Measurements from ENCODE around the gene AKAP6. TPM values are rescaled to one million over a fixed set of nuclear protein-coding genes. Genes with fewer than 3 reads are reported as not detected.

Gene AKAP6
- total RNA-seq, 3 donors from 2014 or later: 1.1 to 9.1 (median 4.6) TPM

DNA sequence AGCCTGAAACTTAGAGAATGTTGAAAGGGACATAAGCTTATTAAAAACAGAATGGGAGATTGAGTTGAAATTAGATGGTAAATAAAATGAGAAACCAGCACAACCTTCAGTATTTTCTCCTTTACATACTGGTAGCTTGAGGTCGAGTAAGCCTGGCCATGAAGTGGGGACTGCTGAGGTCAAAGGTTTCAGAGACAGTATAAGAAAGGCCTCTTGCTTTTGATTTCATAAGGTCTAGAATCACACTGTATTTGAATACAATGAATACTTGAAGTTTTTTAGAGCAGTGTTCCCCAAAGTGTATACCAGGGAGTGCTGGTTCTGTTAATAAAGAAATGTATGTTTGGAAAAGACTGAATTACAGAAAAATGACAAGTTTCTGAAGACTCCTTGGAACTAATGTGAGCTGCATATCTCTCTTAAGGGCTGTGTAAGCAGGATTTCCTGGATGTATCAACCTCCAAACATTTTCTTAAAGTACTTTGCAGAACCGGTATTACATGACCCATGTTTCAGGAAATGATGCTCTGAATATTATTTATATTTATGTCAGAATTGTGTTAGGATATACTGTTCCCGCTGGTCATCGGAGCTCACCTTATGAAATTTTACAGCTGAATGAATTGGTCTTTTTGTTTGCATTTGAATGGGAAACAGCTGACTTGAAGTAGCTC lies 85.0 kb downstream of the AKAP6 start:
- intact Hi-C loops (cut with DNase I; ENCODE audit: low total_unique reads): no loop called here
- Histone ChIP-seq H3K36me3 (no peaks in the 10 kb centered on the region), H3K27me3 (no peaks in the 10 kb centered on the region), H3K4me3 (no peak overlapping the region), H3K9me3 (no peaks in the 10 kb centered on the region), H3K27ac (peak overlapping the region in 1 of 2 donors; percentile 33), H3K4me1 (no peaks in the 10 kb centered on the region)
- TF ChIP-seq POLR2A (IDR thresholded peaks at IDR 0.05) (no peak), POLR2AphosphoS5 (IDR thresholded peaks at IDR 0.05) (no peak)
- TF ChIP-seq, protein P1, sequence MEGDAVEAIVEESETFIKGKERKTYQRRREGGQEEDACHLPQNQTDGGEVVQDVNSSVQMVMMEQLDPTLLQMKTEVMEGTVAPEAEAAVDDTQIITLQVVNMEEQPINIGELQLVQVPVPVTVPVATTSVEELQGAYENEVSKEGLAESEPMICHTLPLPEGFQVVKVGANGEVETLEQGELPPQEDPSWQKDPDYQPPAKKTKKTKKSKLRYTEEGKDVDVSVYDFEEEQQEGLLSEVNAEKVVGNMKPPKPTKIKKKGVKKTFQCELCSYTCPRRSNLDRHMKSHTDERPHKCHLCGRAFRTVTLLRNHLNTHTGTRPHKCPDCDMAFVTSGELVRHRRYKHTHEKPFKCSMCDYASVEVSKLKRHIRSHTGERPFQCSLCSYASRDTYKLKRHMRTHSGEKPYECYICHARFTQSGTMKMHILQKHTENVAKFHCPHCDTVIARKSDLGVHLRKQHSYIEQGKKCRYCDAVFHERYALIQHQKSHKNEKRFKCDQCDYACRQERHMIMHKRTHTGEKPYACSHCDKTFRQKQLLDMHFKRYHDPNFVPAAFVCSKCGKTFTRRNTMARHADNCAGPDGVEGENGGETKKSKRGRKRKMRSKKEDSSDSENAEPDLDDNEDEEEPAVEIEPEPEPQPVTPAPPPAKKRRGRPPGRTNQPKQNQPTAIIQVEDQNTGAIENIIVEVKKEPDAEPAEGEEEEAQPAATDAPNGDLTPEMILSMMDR (IDR thresholded peaks at IDR 0.05): no peak
- no peak for DNase-seq (ENCODE audit: low spot score in 2 of 2)

DNA sequence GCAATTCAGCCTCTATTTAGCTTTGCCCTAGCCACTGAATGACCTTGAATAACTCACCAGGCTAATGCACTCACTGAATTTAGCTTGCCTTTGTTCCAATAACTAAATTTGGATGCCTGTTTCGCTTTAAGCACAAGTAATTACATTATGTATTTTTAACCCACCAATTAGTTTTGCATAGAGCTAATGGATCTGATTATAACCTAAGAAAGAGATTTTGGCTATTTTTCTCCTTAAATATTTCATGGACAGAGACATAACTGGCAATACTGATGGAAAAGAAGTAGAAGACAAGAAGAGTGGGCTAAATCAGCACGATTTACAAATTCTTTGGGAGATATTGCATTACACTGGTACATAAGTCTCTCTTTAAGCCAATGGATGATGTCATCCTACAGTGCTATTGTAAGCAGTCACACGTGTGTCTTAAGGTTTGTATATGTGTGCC lies 85.7 kb downstream of the AKAP6 start:
- TF ChIP-seq POLR2A (IDR thresholded peaks at IDR 0.05) (no peak), POLR2AphosphoS5 (IDR thresholded peaks at IDR 0.05) (no peak)
- TF ChIP-seq, protein P1 (IDR thresholded peaks at IDR 0.05): no peak
- Histone ChIP-seq H3K4me1 (no peaks in the 10 kb centered on the region), H3K27ac (peak overlapping the region; percentile 19 to 33)

DNA sequence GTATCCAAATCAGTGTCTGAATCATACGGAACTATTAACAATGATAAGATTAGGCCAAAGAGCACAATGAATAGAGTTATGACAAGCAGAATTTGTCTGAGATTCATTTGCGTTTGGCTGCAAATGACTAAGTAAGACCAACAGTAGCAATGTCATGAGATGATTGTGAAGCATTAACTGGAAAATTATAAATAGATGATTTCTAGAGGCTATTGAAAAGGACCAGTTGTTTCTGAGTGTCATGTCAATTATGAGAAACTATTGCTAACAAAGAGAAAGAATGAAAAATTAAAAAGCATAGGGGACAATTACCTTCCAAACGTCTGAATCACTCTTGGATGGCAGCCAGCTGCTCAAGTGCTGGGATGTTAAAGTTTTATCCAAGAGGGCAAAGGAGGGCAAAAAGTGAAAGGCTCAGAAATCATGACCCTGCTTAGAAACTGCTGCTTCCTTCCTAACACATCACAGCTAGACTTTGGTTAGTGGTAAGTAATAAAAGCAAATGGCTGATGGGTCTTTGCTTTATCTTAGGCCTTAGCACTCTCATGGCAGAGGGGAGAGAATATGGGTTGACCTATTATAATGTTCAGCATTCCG lies 89.0 kb downstream of the AKAP6 start:
- intact Hi-C loops (cut with DNase I; ENCODE audit: low total_unique reads): no loop called here
- no peak for TF ChIP-seq POLR2AphosphoS5 (IDR thresholded peaks at IDR 0.05)
- TF ChIP-seq POLR2A (IDR thresholded peaks at IDR 0.05): no peak
- TF ChIP-seq, protein P1 (IDR thresholded peaks at IDR 0.05): no peak
- H3K4me1 ChIP-seq: no peaks in the 10 kb centered on the region
- no peak overlapping the region for H3K27ac ChIP-seq
- no peaks in the 10 kb centered on the region for H3K27me3 ChIP-seq
- H3K36me3 ChIP-seq: no peaks in the 10 kb centered on the region
- H3K9me3 ChIP-seq: no peaks in the 10 kb centered on the region
- peak in 1 of 2 donors; percentile 23 for DNase-seq (ENCODE audit: low spot score in 2 of 2)
- H3K4me3 ChIP-seq: no peak overlapping the region

More for the DNA sequence above, 85.7 kb downstream of the AKAP6 start:
- DNase-seq (ENCODE audit: low spot score in 2 of 2): no peak
- H3K4me3 ChIP-seq: no peak overlapping the region
- intact Hi-C loops (cut with DNase I; ENCODE audit: low total_unique reads): no loop called here
- no peaks in the 10 kb centered on the region for H3K36me3 ChIP-seq
- no peaks in the 10 kb centered on the region for H3K9me3 ChIP-seq
- H3K27me3 ChIP-seq: no peaks in the 10 kb centered on the region

DNA sequence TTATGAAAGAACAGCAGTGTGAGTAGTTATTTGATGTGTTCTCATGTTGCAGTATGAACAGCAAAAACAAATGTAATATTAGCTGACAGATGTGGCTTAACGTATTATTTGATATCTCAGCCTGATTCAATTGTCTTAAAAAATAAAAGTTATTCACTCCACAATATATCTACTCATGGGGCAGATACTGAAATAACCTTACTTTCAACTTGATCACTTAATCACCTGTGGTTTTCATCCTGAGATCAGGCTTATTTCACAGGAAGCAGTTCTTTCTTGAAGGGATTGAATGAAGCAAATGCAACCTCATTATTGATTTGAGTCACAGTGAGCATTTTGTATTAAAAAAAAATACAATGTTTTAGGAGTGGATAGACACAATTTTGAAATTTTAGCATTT lies 90.3 kb downstream of the AKAP6 start:
- Histone ChIP-seq H3K9me3 (no peaks in the 10 kb centered on the region), H3K36me3 (no peaks in the 10 kb centered on the region), H3K4me3 (no peak overlapping the region), H3K4me1 (no peaks in the 10 kb centered on the region), H3K27me3 (no peaks in the 10 kb centered on the region), H3K27ac (no peak overlapping the region)
- TF ChIP-seq, protein P1 (IDR thresholded peaks at IDR 0.05): no peak
- TF ChIP-seq POLR2AphosphoS5 (IDR thresholded peaks at IDR 0.05) (no peak), POLR2A (IDR thresholded peaks at IDR 0.05) (no peak)
- intact Hi-C loops (cut with DNase I; ENCODE audit: low total_unique reads): no loop called here
- DNase-seq (ENCODE audit: low spot score in 2 of 2): no peak

DNA sequence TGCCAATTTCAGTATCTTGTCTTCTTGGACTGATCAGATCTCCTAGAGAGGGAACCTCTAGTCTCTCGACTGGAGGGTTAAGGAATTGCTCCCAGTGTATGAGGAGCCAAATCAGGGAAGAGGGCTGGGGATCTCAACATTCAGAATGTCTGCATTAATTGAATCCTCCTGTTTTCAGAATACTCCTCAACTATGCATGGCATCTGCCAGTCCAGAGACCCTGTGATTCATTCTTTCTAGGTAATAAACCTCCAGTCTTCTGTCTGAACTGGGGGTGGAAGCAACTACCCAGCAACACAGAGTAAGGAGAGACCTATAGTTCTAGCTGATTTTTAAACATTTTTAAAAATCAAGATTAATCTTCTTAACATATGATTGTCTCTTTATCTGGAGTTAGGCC lies 92.7 kb downstream of the AKAP6 start:
- TF ChIP-seq, protein P1 (IDR thresholded peaks at IDR 0.05): no peak
- TF ChIP-seq POLR2A (IDR thresholded peaks at IDR 0.05) (no peak), POLR2AphosphoS5 (IDR thresholded peaks at IDR 0.05) (no peak)
- intact Hi-C loops (cut with DNase I; ENCODE audit: low total_unique reads): no loop called here
- H3K4me1 ChIP-seq: no peaks in the 10 kb centered on the region

More for the DNA sequence above, 92.7 kb downstream of the AKAP6 start:
- H3K9me3 ChIP-seq: no peaks in the 10 kb centered on the region
- no peaks in the 10 kb centered on the region for H3K36me3 ChIP-seq
- no peaks in the 10 kb centered on the region for H3K27me3 ChIP-seq
- no peak overlapping the region for H3K4me3 ChIP-seq
- no peak for DNase-seq (ENCODE audit: low spot score in 2 of 2)
- no peak overlapping the region for H3K27ac ChIP-seq
